Hindlimb muscle (tissue), 1 donor: ENCODE measurements around the gene SMARCC1. TPM values are rescaled to one million over a fixed set of nuclear protein-coding genes. Genes with fewer than 3 reads are reported as not detected.

Experiments used
- DNase-seq: peaks from one replicate; pipeline ENCODE4 v3.0.0-alpha.2; 2013
- polyA plus RNA-seq: library from polyadenylated mRNA; unstranded; fragments of 120-200 nt; gene quantifications from one replicate; pipeline ENCODE4 v1.2.1, GENCODE V29; 2013; ENCODE audit not compliant: insufficient read length

Gene SMARCC1
- polyA plus RNA-seq, 1 donor = 62.5 TPM

GRCh38 chr3:47692158-47692557 lies 89.5 kb downstream of the SMARCC1 start:
- DNase-seq = no peak

- no peak for DNase-seq
Measured at GRCh38 chr3:47688488-47688887, 93.2 kb downstream of the SMARCC1 start.

GRCh38 chr3:47685037-47685436 lies 96.7 kb downstream of the SMARCC1 start:
- no peak for DNase-seq

GRCh38 chr3:47681016-47681415 lies 100.7 kb downstream of the SMARCC1 start:
- DNase-seq = no peak

- no peak for DNase-seq
Measured at GRCh38 chr3:47678446-47679338, 103.0 kb downstream of the SMARCC1 start.

GRCh38 chr3:47669026-47669749 lies 112.5 kb downstream of the SMARCC1 start:
- no peak for DNase-seq

- DNase-seq = no peak
Measured at GRCh38 chr3:47666118-47666517, 115.6 kb downstream of the SMARCC1 start.

GRCh38 chr3:47664519-47664918 lies 117.2 kb downstream of the SMARCC1 start:
- no peak for DNase-seq

GRCh38 chr3:47663630-47664240 lies 118.0 kb downstream of the SMARCC1 start:
- DNase-seq = no peak

GRCh38 chr3:47661121-47661752 lies 120.5 kb downstream of the SMARCC1 start:
- no peak for DNase-seq

- DNase-seq = no peak
Measured at GRCh38 chr3:47658444-47658843, 123.2 kb downstream of the SMARCC1 start.

GRCh38 chr3:47652142-47652541 lies 129.6 kb downstream of the SMARCC1 start:
- no peak for DNase-seq

- no peak for DNase-seq
Measured at GRCh38 chr3:47650294-47650693, 131.4 kb downstream of the SMARCC1 start.

- no peak for DNase-seq
Measured at GRCh38 chr3:47647550-47647949, 134.1 kb downstream of the SMARCC1 start.

- DNase-seq = no peak
Measured at GRCh38 chr3:47646362-47646761, 135.3 kb downstream of the SMARCC1 start.

- no peak for DNase-seq
Measured at GRCh38 chr3:47645551-47645950, 136.1 kb downstream of the SMARCC1 start.

- no peak for DNase-seq
Measured at GRCh38 chr3:47643092-47643491, 138.6 kb downstream of the SMARCC1 start.

GRCh38 chr3:47641739-47642138 lies 140.0 kb downstream of the SMARCC1 start:
- DNase-seq = no peak

GRCh38 chr3:47636921-47637320 lies 144.8 kb downstream of the SMARCC1 start:
- DNase-seq = no peak

GRCh38 chr3:47636225-47636624 lies 145.5 kb downstream of the SMARCC1 start:
- DNase-seq = no peak

- no peak for DNase-seq
Measured at GRCh38 chr3:47635536-47635935, 146.2 kb downstream of the SMARCC1 start.

GRCh38 chr3:47634996-47635395 lies 146.7 kb downstream of the SMARCC1 start:
- DNase-seq = no peak

- no peak for DNase-seq
Measured at GRCh38 chr3:47630810-47631209, 150.9 kb downstream of the SMARCC1 start.
